Upper lobe of left lung (tissue), 6 donors: Measurements from ENCODE around the gene NUP37. TPM values are rescaled to one million over a fixed set of nuclear protein-coding genes. Genes with fewer than 3 reads are reported as not detected.
"Not testable (repeated sequence)": the region's sequence is repeated elsewhere in the genome, so short reads cannot be mapped to it uniquely, and the experiment has no call there.

Source experiments
- ATAC-seq, 2 donors: fragments of 200-7000 bp; cut with Tn5 transposase; one replicate each; pipeline ENCODE4 v1.9.1; 2022; ENCODE audit warnings: mild to moderate bottlenecking in 2 of 2, moderate library complexity in 2 of 2; ENCODE audit not compliant: low FRiP score in 2 of 2
- DNase-seq, 2 donors: peaks; one replicate each; pipeline ENCODE4 v3.0.0-alpha.2; 2019 to 2020
- H3K27ac ChIP-seq, 4 donors: fragments of 200-600 bp; sonication (generic); one replicate each; pipeline ENCODE4 v1.5.1; 2016 to 2019
- H3K27me3 ChIP-seq, 4 donors: fragments of 200-600 bp; sonication (generic); one replicate each; pipeline ENCODE4 v1.5.1; 2017 to 2019
- H3K36me3 ChIP-seq, 4 donors: fragments of 200-600 bp; sonication (generic); one replicate each; pipeline ENCODE4 v1.5.1; 2016 to 2019
- H3K4me1 ChIP-seq, 4 donors: fragments of 200-600 bp; sonication (generic); one replicate each; pipeline ENCODE4 v1.5.1; 2018 to 2019
- H3K4me3 ChIP-seq, 4 donors: fragments of 200-600 bp; sonication (generic); one replicate each; pipeline ENCODE4 v1.5.1; 2017 to 2019; ENCODE audit warnings: mild to moderate bottlenecking in 2 of 4, moderate library complexity in 1 of 4
- H3K9me3 ChIP-seq, 4 donors: fragments of 200-600 bp; sonication (generic); one replicate each; pipeline ENCODE4 v1.5.1; 2018 to 2019
- EP300 ChIP-seq, 4 donors: sonication (generic); formaldehyde crosslinking; IDR thresholded peaks; one replicate each; pipeline ENCODE4 v1.5.1; 2017; ENCODE audit warnings: antibody characterized with exemption in 4 of 4, control low read depth in 2 of 4
- POLR2A ChIP-seq, 4 donors: fragments of 450-650 bp; IDR thresholded peaks; one replicate each; pipeline ENCODE4 v1.5.1; 2016 to 2017; ENCODE audit warnings: antibody characterized with exemption in 4 of 4, mild to moderate bottlenecking in 2 of 4
- POLR2AphosphoS5 ChIP-seq, 2 donors: sonication (generic); formaldehyde crosslinking; IDR thresholded peaks; one replicate each; pipeline ENCODE4 v1.5.1; 2017; ENCODE audit warnings: antibody characterized with exemption in 2 of 2
- WGBS, 2 donors: methylation state at CpG; one replicate each; pipeline ENCODE4 v1.1.5; 2017 to 2018; 5-methylcytosine and 5-hydroxymethylcytosine counted together
- total RNA-seq, 6 donors: library from RNA; depleted of rRNA in 4 of 6; stranded (reverse); fragments of >200 nt in 4 of 6; gene quantifications; one replicate each; pipeline versions ENCODE4 v1.1.0 to v1.2.1, GENCODE V29; 2016 to 2021
- TF ChIP-seq, protein P1 (sequence below), 6 experiments: fragments of 450-650 bp in 4 of 6; fragments of 200-600 bp in 2 of 6; sonication (generic) in 2 of 6; IDR thresholded peaks; one replicate each; pipeline ENCODE4 v1.5.1; 2016 to 2019; ENCODE audit warnings: antibody characterized with exemption in 6 of 6
- donor health status: DM: no; HTN: no; CAD: no; lungs with moderate emphysema.
- donor health status: DM: no; HTN: yes; CAD: no; lungs with severe emphysema.

Gene NUP37
- total RNA-seq, 6 donors from 2014 or later = 2.8 to 17.9 (median 14.8) TPM

DNA sequence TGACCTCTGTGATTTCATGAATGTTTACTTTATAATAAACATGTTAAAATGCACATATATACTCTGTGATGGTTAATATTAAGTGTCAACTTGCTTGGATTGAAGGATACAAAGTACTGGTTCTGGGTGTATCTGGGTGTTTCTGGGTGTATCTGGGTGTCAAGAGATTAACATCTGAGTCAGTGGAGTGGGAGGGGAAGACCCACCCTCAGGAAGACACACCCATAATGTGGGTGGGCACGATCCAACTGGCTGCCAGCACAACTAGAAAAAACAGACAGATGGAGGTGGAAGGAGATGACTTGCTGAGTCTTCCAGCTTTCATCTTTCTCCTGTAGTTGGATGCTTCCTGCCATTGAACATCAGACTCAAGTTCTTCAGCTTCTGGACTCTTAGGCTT, 11.9 kb downstream of the NUP37 start:
- 61 to 75% methylated on average over 1 of the region's 1 CpG for WGBS, 2 donors
- no peaks in the 10 kb centered on the region for H3K9me3 ChIP-seq

DNA sequence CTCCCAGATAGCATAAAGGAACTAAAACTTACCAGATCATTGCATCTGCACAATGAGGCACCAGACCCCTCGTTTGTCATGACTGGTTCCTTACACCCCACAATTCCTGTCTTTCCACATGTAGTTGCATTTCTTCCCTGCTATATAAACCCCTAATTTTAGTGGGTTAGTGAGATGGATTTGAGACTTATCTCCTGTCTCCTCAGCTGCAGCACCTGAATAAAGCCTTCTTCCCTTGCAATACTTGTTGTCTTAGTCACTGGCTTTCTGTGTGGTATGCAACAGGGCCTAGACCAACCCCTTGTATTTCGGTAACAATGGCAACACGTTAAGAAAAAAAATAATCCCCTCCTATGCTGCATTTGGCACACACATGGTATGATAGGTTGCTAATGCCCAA, 13.0 kb downstream of the NUP37 start:
- no peak for TF ChIP-seq POLR2AphosphoS5 (IDR thresholded peaks at IDR 0.05)
- TF ChIP-seq, protein P1, sequence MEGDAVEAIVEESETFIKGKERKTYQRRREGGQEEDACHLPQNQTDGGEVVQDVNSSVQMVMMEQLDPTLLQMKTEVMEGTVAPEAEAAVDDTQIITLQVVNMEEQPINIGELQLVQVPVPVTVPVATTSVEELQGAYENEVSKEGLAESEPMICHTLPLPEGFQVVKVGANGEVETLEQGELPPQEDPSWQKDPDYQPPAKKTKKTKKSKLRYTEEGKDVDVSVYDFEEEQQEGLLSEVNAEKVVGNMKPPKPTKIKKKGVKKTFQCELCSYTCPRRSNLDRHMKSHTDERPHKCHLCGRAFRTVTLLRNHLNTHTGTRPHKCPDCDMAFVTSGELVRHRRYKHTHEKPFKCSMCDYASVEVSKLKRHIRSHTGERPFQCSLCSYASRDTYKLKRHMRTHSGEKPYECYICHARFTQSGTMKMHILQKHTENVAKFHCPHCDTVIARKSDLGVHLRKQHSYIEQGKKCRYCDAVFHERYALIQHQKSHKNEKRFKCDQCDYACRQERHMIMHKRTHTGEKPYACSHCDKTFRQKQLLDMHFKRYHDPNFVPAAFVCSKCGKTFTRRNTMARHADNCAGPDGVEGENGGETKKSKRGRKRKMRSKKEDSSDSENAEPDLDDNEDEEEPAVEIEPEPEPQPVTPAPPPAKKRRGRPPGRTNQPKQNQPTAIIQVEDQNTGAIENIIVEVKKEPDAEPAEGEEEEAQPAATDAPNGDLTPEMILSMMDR (IDR thresholded peaks at IDR 0.05) = no peak
- no peak for TF ChIP-seq POLR2A (IDR thresholded peaks at IDR 0.05)
- no peak for TF ChIP-seq EP300 (IDR thresholded peaks at IDR 0.05)
- no peaks in the 10 kb centered on the region for H3K27me3 ChIP-seq
- 94% methylated on average over 3 of the region's 3 CpGs for WGBS, 2 donors
- H3K9me3 ChIP-seq = no peaks in the 10 kb centered on the region
- H3K36me3 ChIP-seq = peaks cover 0 to 61% (median 17%) of the 10 kb centered on the region in 4 donors
- H3K4me3 ChIP-seq = no peak overlapping the region
- no peak for DNase-seq
- no peak for ATAC-seq
- no peak overlapping the region for H3K27ac ChIP-seq
- H3K4me1 ChIP-seq = no peaks in the 10 kb centered on the region

More for the DNA sequence above, 11.9 kb downstream of the NUP37 start:
- H3K36me3 ChIP-seq = peaks cover 0 to 64% (median 17%) of the 10 kb centered on the region in 4 donors
- H3K4me3 ChIP-seq = no peak overlapping the region
- DNase-seq (no peak), ATAC-seq (no peak)
- H3K27me3 ChIP-seq = no peaks in the 10 kb centered on the region
- TF ChIP-seq POLR2A (IDR thresholded peaks at IDR 0.05) = no peak
- H3K27ac ChIP-seq = no peak overlapping the region
- H3K4me1 ChIP-seq = no peaks in the 10 kb centered on the region

DNA sequence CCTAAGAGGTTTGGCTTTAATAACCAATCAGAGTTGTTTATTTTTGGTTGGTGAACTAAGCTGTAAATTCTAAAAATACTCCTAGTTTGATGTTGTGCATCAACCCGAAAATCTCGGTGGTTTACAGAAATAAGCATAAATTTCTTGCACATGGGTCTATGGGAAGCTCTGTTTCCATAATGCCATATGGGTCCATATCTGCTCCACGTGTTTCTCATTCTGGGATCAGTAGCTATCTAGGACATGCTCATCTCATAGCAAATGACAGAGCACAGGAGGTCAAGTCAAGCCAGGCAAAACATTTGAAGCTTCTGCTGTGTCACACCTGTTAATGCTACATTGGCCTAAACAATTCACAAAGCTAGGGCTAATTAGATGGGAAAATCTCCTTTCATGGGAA, 23.1 kb downstream of the NUP37 start:
- Histone ChIP-seq H3K4me3 (no peak overlapping the region), H3K27me3 (no peaks in the 10 kb centered on the region), H3K27ac (no peak overlapping the region), H3K4me1 (no peaks in the 10 kb centered on the region), H3K36me3 (peaks cover 0 to 39% (median 4%) of the 10 kb centered on the region in 4 donors), H3K9me3 (no peaks in the 10 kb centered on the region)
- WGBS, 2 donors = 97% methylated on average over 3 of the region's 3 CpGs
- DNase-seq (no peak), ATAC-seq (no peak)
- no peak for TF ChIP-seq POLR2A (IDR thresholded peaks at IDR 0.05)

DNA sequence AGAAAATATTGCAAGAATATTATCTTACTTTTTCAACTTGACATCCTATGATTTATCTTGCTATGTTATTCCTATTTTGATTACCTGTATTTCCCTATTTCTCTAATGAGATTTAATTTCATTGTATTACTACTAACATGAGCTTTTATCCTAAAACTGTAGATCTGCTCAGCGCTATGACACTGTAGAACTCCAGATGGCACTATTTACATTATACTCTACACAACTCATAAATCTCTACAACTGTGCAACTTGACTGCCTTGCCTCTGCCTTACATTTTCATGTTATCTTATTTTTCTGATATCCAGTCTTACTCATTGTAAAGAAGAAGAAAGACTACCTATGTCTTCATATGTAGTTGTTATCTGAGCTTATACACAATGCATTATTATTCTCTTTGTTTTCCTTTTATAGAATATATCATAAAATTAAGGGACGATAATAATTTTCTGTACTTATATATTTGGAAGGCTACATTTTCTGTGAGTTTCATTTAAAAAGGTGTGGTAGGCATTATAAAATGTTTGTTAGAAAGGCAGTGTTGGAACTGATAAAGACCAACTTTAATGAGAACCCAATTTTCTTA, 24.1 kb downstream of the NUP37 start:
- Histone ChIP-seq H3K4me1 (no peaks in the 10 kb centered on the region), H3K4me3 (no peak overlapping the region), H3K27me3 (no peaks in the 10 kb centered on the region), H3K9me3 (no peaks in the 10 kb centered on the region), H3K36me3 (peaks cover 0 to 37% (median 4%) of the 10 kb centered on the region in 4 donors), H3K27ac (no peak overlapping the region)
- no peak for ATAC-seq
- no peak for TF ChIP-seq EP300 (IDR thresholded peaks at IDR 0.05)
- TF ChIP-seq, protein P1 (IDR thresholded peaks at IDR 0.05) = peak in 1 of 6 experiments; percentile 16
- WGBS, 2 donors = 86 to 89% methylated on average over 2 of the region's 2 CpGs
- no peak for DNase-seq

DNA sequence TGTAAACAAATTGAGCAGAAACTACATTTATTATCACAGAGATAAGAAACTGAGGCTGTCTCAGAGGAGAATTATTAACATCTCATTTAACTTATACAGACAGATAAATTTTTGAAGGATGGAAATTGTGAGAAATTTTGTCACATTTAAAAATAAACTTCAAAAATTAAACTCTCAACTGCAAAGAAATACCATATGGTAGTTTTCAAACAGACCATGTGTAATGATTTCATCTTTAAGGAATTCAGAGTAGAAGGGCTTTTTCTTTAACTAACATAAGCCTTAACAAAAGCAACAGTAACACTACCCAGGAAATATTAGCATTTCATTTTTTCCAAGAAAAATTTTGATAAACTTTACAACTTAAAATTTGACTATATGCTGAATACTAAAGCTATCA, 26.6 kb downstream of the NUP37 start:
- TF ChIP-seq, protein P1 (IDR thresholded peaks at IDR 0.05) = no peak
- TF ChIP-seq POLR2A (IDR thresholded peaks at IDR 0.05) (no peak), EP300 (IDR thresholded peaks at IDR 0.05) (no peak), POLR2AphosphoS5 (IDR thresholded peaks at IDR 0.05) (no peak)
- no peaks in the 10 kb centered on the region for H3K9me3 ChIP-seq
- H3K27me3 ChIP-seq = no peaks in the 10 kb centered on the region
- ATAC-seq (no peak), DNase-seq (no peak)
- no peak overlapping the region for H3K4me3 ChIP-seq
- no peak overlapping the region for H3K27ac ChIP-seq
- H3K4me1 ChIP-seq = no peaks in the 10 kb centered on the region
- H3K36me3 ChIP-seq = peaks cover 0 to 18% (median 1%) of the 10 kb centered on the region in 4 donors

DNA sequence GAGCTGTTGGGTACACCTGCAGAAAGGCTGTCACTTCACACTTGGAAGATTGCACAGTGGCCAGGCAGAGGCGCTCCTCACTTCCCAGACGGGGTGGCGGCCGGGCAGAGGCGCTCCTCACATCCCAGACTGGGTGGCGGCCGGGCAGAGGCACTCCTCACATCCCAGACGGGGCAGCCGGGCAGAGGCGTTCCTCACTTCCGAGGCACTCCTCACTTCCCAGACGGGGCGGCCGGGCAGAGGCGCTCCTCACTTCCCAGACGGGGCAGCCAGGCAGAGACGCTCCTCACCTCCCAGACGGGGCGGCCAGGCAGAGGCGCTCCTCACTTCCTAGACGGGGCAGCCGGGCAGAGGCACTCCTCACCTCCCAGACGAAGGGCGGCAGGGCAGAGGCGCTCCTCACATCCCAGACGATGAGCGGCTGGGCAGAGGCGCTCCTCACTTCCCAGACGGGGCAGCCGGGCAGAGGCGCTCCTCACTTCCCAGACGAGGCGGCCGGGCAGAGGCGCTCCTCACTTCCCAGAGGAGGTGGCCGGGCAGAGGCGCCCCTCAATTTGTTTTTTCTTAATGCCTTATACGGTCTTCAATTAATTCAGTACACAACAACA, 30.6 kb downstream of the NUP37 start:
- 96 to 100% methylated on average over 1 to 37 of the region's 38 CpGs for WGBS, 2 donors
- H3K4me3 ChIP-seq, H3K27ac ChIP-seq, H3K4me1 ChIP-seq, H3K9me3 ChIP-seq, ATAC-seq, H3K27me3 ChIP-seq: not testable (repeated sequence)
- H3K36me3 ChIP-seq = peaks cover 0 to 18% (median 5%) of the 10 kb centered on the region in 4 donors
- peak in 1 of 2 donors; percentile 68 for DNase-seq
